Muscle layer of duodenum (tissue), 2 donors: ENCODE data around the gene TAF10.

ENCODE experiments used
- H3K27ac ChIP-seq: one replicate; pipeline ENCODE4 v1.7.0; 2013; ENCODE audit warnings: mild to moderate bottlenecking, low read length
- H3K27me3 ChIP-seq: one replicate; pipeline ENCODE4 v1.7.0; 2013; ENCODE audit warnings: low read depth, mild to moderate bottlenecking, control low read depth, low read length
- H3K36me3 ChIP-seq, 2 donors: one replicate each; pipeline ENCODE4 v1.7.0; 2013; ENCODE audit warnings: low read length in 2 of 2, control low read depth in 1 of 2, mild to moderate bottlenecking in 1 of 2; ENCODE audit not compliant: insufficient read depth in 2 of 2, control insufficient read depth in 1 of 2
- H3K4me1 ChIP-seq, 2 donors: one replicate each; pipeline ENCODE4 v1.7.0; 2013; ENCODE audit warnings: low read length in 2 of 2, mild to moderate bottlenecking in 2 of 2, control low read depth in 1 of 2, moderate library complexity in 1 of 2; ENCODE audit not compliant: insufficient read depth in 2 of 2, control insufficient read depth in 1 of 2
- H3K4me3 ChIP-seq, 2 donors: one replicate each; pipeline ENCODE4 v1.7.0; 2013; ENCODE audit warnings: low read length in 2 of 2, low read depth in 1 of 2, mild to moderate bottlenecking in 1 of 2
- H3K9me3 ChIP-seq, 2 donors: one replicate each; pipeline ENCODE4 v1.7.0; 2013; ENCODE audit warnings: low read length in 2 of 2, control low read depth in 1 of 2, mild to moderate bottlenecking in 1 of 2; ENCODE audit not compliant: control insufficient read depth in 1 of 2
- donor health status: healthy.

TAF10 gene

DNA sequence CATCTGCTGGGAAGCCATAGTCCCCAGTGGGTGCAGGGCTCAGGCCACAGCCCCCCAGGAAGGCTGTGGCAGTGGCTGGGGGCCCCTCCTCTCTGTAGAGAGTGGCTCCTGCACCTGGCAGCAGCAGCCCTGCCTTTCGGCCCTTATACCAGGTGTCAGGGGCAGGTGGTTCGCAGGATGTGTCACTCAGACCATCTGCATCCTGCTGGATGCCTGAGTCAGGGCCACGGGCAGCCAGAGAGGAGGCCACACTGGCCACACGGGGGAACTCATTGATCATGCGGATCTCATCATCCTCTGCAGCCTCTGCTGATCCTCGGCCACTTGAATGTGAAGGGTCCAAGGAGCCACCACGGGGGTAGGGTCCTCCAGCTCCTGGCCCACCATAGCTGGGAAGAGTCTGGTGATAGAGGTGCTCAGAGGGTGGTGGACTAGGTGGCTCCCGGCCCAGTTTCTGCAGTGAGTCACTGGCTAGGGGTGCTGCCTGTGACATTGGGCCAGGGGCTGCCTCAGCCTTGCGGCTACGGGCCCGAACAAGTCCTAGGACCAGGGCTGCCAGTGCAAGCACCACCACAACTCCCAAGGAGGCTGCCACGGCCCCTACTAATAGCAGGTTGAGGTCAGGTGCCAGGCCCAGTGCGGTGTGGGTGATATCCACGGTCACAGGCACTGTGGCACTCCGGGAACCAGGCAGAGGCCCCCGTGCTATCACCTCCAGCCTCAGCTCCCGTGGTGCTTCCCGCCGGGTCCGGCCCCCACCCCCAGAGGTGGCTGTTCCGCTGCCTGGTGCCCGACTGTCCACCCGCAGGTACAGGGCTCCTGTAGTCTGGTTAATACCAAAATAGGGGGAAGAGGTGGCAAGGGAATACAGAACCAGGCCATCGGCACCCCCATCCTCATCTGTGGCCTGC is 10.5 kb upstream of the TAF10 start:
- Histone ChIP-seq H3K27me3 (no peaks in the 10 kb centered on the region), H3K36me3 (peaks cover 32 to 54% of the 10 kb centered on the region in 2 donors)

DNA sequence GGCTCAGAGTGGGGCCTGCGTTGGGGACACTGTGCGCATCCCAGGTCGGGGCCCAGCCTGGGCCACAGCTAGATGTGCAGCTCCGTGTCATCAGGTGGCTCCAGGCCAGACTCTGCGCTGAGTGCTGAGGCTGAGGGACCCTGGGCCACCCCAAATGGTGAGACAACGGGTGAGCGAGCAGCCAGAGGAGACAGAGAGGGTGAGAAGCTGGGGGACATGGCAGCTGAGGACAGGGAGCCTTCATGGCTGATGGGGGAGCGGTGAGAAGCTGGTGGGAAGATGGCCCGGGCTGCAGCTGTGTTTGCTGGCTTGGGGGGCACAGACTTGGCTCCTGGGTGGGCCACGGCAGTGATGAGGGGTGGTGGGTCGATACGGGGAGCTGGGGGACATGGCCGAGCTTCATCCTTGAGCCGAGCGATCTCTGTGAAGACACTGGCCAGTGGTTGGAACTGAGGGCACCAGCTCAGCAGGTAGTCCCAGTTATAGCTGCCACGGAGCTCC is 9.7 kb upstream of the TAF10 start:
- Histone ChIP-seq H3K27ac (no peak overlapping the region), H3K36me3 (peaks cover 29 to 52% of the 10 kb centered on the region in 2 donors), H3K9me3 (no peaks in the 10 kb centered on the region), H3K4me1 (peaks cover 17% of the 10 kb centered on the region in 2 donors), H3K4me3 (no peak overlapping the region), H3K27me3 (no peaks in the 10 kb centered on the region)

More for the DNA sequence above, 10.5 kb upstream of the TAF10 start:
- no peak overlapping the region for H3K27ac ChIP-seq
- no peak overlapping the region for H3K4me3 ChIP-seq
- no peaks in the 10 kb centered on the region for H3K9me3 ChIP-seq
- H3K4me1 ChIP-seq = peaks cover 12 to 15% of the 10 kb centered on the region in 2 donors

DNA sequence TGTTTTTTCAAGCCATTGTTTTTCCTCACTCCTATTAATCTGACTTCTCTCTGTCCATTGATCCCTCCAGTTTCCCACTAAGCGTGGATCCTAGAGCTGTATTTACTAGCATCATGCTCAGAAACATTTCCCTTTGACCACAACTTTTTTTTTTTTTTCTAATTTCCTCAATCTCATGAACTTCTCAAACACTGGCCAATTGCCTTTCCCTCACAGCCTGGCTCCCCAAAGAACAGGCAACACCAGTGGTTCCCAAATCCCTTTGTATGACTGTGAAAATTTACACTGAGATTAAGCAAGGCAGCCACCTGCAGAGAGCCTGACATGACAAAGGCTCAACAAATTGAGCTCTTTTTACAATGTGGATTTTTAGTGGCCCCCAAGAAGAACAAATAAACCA is 8.6 kb upstream of the TAF10 start:
- Histone ChIP-seq H3K9me3 (no peaks in the 10 kb centered on the region), H3K36me3 (peaks cover 27 to 51% of the 10 kb centered on the region in 2 donors), H3K27ac (no peak overlapping the region), H3K4me3 (no peak overlapping the region), H3K4me1 (peaks cover 17% of the 10 kb centered on the region in 2 donors), H3K27me3 (no peaks in the 10 kb centered on the region)

DNA sequence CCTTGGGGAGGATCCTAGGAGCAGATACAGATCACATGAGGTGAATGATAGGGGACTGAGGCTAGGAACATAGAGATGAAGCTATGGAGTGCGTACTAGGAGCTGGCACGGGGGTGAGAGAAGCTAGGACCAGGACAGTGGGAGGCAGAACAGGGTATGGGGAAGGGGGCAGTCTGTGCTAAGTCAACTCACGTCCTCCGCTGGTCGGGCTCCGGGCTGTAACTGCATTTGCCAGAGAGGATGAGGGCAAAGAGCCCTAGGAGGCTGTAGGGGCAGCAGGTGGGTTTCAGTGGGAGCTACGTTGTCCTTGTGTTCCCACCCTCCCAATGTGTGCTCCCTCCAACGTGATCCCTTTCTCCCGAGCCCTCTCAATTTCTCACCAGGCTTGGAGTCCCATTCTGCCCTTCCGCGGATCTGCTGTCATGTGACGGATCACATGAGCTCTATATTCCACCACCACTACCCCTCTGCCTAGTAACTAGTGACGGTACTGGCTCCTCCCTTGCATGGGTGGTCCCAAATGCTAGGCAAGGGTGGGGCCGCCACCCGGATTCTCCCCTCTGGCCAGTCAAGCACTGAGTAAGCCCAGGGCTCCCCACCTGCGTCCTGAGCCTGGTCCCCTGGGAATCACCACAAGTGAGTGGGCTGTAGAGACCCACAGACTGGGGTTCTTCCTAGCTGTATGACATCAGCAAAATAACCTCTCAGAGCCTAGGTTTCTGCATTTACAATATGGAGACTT is 7.2 kb upstream of the TAF10 start, which contains the start of gene TPP1:
Gene TPP1 (minus strand): TSS at position 419 of the 742 bp plus-strand sequence. CDS start 22 bp downstream, at position 397.
- Histone ChIP-seq H3K27ac (peak within 1 kb of the TSS; percentile 97), H3K4me1 (peaks cover 17% of the 10 kb centered on the region in 2 donors), H3K27me3 (no peaks in the 10 kb centered on the region), H3K4me3 (peak within 1 kb of the TSS; percentile 84 to 93), H3K9me3 (no peaks in the 10 kb centered on the region), H3K36me3 (peaks cover 23 to 49% of the 10 kb centered on the region in 2 donors)

DNA sequence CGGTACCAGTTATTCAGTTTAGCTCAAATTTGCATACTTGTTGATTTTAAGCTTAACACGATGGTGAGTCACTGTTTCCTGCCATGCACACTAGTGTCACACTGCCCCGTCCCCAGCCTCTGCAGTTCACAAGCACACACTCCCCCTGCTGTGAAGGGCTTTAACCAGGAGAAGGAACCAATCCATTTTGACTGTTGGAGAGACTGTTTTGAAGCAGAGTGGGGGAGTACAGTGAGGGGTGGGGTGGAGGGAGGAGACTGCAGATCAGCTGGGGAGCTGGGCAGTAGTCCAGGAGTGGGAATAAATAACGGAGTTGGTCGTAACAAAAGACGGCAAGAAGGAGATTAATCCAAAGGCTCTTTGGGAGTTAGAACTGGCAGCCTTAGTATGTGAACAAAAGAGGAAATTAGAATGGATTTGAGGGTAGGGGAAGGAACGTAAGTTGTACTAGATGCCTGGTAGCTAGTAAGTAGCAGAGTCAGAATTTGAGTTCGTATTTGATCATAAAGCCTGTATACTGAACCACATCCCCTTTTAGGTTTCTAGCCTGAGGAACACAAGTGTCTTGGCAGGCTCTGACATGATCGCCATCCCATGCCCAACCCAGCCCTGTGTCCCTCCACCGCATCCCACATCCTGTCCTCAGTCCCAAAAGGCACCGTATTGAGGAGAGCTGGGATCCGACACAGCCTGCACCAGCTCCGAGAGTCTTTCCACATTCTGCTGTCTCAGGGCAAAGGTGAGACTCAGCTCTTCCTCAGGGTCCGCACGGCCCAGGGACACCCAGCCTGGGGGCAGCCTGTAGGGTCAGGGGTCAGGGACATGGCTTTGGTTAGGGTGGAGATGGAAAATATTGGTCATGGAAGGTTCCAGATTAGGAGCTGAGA is 6.3 kb upstream of the TAF10 start:
- Histone ChIP-seq H3K27ac (peak overlapping the region; percentile 97), H3K4me1 (peaks cover 19 to 20% of the 10 kb centered on the region in 2 donors), H3K4me3 (peak overlapping the region; percentile 84 to 93), H3K27me3 (no peaks in the 10 kb centered on the region), H3K9me3 (no peaks in the 10 kb centered on the region), H3K36me3 (peaks cover 23 to 41% of the 10 kb centered on the region in 2 donors)

DNA sequence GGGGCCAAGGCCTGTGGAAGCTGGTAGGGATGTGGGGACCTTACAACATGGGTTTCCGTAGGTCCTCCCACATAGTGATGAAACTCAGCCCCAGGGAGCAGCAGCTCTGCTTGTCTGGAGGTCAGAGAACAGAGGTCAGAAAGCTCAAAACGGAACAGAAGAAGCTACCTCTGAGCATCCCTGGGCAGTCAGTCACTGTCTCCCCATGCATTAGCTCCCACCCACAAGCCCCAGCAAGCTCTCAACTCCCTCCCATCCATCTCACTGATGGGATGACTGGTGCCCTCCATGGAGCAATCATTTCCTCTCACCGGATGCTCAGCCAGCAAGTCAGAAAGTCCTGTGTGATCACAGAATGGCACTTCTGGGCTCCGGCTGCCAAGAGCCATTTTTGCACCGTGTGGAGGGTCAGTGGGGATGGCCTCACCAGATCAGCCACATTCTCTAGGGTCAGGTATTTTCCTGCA is 5.3 kb upstream of the TAF10 start:
- peaks cover 23 to 31% of the 10 kb centered on the region in 2 donors for H3K36me3 ChIP-seq
- no peaks in the 10 kb centered on the region for H3K9me3 ChIP-seq
- no peaks in the 10 kb centered on the region for H3K27me3 ChIP-seq
- peak overlapping the region; percentile 84 to 93 for H3K4me3 ChIP-seq
- peaks cover 24 to 25% of the 10 kb centered on the region in 2 donors for H3K4me1 ChIP-seq
- peak overlapping the region; percentile 97 for H3K27ac ChIP-seq

DNA sequence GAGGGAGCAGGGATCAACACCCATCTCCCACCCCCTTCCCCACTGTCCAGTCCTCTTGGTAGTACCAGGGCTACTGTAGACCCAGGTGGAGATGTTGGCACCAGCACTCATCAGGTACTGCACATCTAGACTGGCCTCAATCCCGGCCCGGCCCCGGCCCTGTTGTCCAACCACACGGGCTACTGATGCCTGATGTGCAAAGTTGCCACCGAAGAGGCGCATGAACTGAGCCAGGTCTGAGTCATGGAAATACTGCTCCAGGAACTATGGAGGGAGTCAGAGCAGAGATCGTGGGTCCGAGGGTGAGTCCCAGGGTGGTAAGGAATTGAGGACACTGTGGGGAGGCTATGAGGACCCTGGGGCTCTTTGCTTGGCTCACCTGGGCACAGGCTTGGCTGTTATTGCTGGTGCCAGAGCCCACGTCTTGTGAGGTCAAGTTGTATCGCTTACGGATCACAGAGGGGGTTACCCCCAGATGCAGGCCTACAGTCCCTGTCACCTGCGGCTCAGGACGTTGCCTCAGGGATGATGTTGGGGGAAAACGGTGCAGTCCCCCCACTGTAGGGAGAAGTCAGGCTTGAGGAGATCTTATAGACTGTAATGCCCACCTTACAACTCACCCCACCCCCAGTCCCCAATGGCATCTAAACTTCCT is 4.7 kb upstream of the TAF10 start:
- H3K9me3 ChIP-seq = no peaks in the 10 kb centered on the region
- peaks cover 24 to 25% of the 10 kb centered on the region in 2 donors for H3K4me1 ChIP-seq
- H3K36me3 ChIP-seq = peaks cover 23 to 28% of the 10 kb centered on the region in 2 donors
- no peak overlapping the region for H3K4me3 ChIP-seq
- no peak overlapping the region for H3K27ac ChIP-seq
- no peaks in the 10 kb centered on the region for H3K27me3 ChIP-seq

DNA sequence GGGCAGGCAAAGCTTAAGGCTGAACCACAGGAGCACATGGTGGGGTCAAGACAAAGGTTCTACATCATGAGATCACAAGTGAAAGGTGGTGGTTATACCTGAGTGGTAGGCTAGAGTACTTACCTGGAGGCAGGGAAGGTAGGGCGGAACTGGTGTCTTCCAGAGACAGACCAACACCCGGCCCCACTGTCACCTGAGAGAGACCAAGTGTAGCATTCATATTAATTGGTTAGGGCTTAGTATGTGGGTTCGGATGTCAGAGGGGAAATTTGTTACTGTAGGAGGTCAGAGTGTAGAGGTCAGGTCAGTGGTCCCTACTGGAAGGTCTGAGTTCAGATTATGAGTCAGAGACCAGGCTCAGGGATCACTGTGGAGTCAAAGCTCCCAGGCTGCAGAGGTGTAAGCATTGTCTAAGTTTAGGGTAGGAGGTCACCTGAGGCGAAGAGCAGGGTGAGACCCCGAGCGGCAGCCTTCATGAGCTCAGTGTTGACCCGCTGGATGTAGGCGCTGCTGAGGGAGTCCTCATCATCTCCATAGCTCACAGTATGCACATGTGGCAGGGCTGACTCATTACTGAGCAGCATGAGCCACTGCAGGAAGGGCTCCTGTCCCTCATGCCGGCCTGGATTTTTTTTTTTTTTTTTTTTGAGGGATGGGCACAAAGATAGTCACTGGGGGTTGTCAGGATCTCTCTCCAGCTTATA is 4.0 kb upstream of the TAF10 start:
- Histone ChIP-seq H3K36me3 (peaks cover 23 to 31% of the 10 kb centered on the region in 2 donors), H3K4me3 (no peak overlapping the region), H3K27ac (no peak overlapping the region), H3K4me1 (peaks cover 26 to 29% of the 10 kb centered on the region in 2 donors), H3K9me3 (no peaks in the 10 kb centered on the region), H3K27me3 (no peaks in the 10 kb centered on the region)

DNA sequence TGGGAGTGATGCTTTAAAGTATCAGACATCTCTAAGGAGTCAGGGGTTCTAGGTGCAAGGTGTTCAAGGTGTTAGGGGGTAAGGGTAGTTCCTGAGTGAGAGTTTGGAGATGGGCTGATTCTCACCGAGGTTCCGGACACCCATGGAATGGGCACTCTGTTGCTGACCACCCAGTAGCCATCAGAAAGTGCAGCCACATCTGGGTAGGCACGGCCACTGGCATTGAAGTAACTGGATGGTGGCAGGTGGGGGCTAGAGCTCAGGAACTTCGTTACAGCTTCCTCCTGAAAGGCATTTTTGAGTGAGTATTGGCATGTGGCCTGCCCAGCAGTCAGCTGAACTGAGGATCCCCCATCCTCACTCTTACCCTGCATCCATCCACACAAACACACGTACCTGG is 3.0 kb upstream of the TAF10 start:
- Histone ChIP-seq H3K27ac (no peak overlapping the region), H3K36me3 (peaks cover 33 to 41% of the 10 kb centered on the region in 2 donors), H3K27me3 (no peaks in the 10 kb centered on the region), H3K9me3 (no peaks in the 10 kb centered on the region), H3K4me1 (peaks cover 29 to 39% of the 10 kb centered on the region in 2 donors), H3K4me3 (no peak overlapping the region)

DNA sequence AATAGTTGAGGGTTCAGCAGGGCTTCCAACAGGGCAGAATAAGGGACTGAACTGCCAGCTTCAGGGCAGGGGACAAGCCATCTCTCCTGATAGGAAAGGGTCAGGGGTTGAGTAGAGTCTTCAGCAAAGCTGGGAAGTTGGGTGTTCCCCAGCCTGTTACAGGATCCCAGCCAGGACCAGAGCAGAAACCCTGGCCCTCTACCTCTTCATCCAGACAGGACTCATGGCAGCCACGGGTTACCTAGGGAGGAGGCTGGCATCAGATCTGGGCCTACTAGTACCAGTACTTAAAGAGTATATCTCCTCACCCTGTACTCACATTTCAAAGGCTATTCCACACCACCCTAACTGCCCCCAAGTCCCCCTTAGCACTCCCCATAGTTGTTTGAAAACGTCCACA is 2.4 kb upstream of the TAF10 start:
- H3K36me3 ChIP-seq = peaks cover 39 to 47% of the 10 kb centered on the region in 2 donors

More for the DNA sequence above, 2.4 kb upstream of the TAF10 start:
- H3K9me3 ChIP-seq = no peaks in the 10 kb centered on the region
- peaks cover 25 to 45% of the 10 kb centered on the region in 2 donors for H3K4me1 ChIP-seq
- no peak overlapping the region for H3K4me3 ChIP-seq
- no peaks in the 10 kb centered on the region for H3K27me3 ChIP-seq
- H3K27ac ChIP-seq = no peak overlapping the region
